Astrocyte (in vitro differentiated cells and primary cell): ENCODE results near the gene TMEM219. TPM values are rescaled to one million over a fixed set of nuclear protein-coding genes. Genes with fewer than 3 reads are reported as not detected.
A peak's percentile ranks its signal among the peaks of the same experiment; 100 is the strongest.

Experiments
- DNase-seq: peaks from one replicate; pipeline ENCODE4 v3.0.0-alpha.2; 2010; ENCODE audit warnings: low read depth
- FAIRE-seq: peaks from 2 replicates; lab custom pipeline; 2011; peaks lifted over from hg19 to GRCh38; lab: Jason Lieb, UNC
- H2AFZ ChIP-seq: 2 replicates; pipeline ENCODE4 v1.6.0; 2012; ENCODE audit warnings: low read depth, low read length, inconsistent platforms
- H3K27ac ChIP-seq: 2 replicates; pipeline ENCODE4 v1.5.1; 2011; ENCODE audit warnings: low read depth, low read length, inconsistent platforms
- H3K27me3 ChIP-seq: 2 replicates; pipeline ENCODE4 v1.6.0; 2011; ENCODE audit warnings: low read length, inconsistent platforms; ENCODE audit not compliant: insufficient read depth
- H3K36me3 ChIP-seq: 2 replicates; pipeline ENCODE4 v1.5.1; 2011; ENCODE audit warnings: low read length, inconsistent platforms; ENCODE audit not compliant: insufficient read depth
- H3K4me1 ChIP-seq: 2 replicates; pipeline ENCODE4 v1.5.1; 2011; ENCODE audit warnings: low read length, inconsistent platforms; ENCODE audit not compliant: insufficient read depth
- H3K4me2 ChIP-seq: 2 replicates; pipeline ENCODE4 v1.6.0; 2012; ENCODE audit warnings: low read length, inconsistent platforms
- H3K4me3 ChIP-seq: 2 replicates; pipeline ENCODE4 v1.5.1; 2011; ENCODE audit warnings: low read depth, mild to moderate bottlenecking, low read length, inconsistent platforms; ENCODE audit not compliant: insufficient read depth
- H3K79me2 ChIP-seq: 2 replicates; pipeline ENCODE4 v1.6.0; 2012; ENCODE audit warnings: mild to moderate bottlenecking, low read length, inconsistent platforms; ENCODE audit not compliant: insufficient read depth
- H3K9ac ChIP-seq: 2 replicates; pipeline ENCODE4 v1.6.0; 2012; ENCODE audit warnings: mild to moderate bottlenecking, low read length, inconsistent platforms
- H3K9me3 ChIP-seq: 2 replicates; pipeline ENCODE4 v1.5.1; 2012; ENCODE audit warnings: low read depth, mild to moderate bottlenecking, low read length, inconsistent platforms; ENCODE audit not compliant: insufficient read depth
- H4K20me1 ChIP-seq: 2 replicates; pipeline ENCODE4 v1.6.0; 2012; ENCODE audit warnings: low read length, inconsistent platforms; ENCODE audit not compliant: insufficient read depth
- H3K27ac Mint-ChIP-seq: one replicate; pipeline ENCODE4 v1.8.0; 2021; ENCODE audit warnings: mild to moderate bottlenecking, mixed read lengths; ENCODE audit not compliant: unreplicated experiment
- H3K27me3 Mint-ChIP-seq: one replicate; pipeline ENCODE4 v1.8.0; 2021; ENCODE audit warnings: low read depth, mixed read lengths; ENCODE audit not compliant: unreplicated experiment
- H3K36me3 Mint-ChIP-seq: one replicate; pipeline ENCODE4 v1.8.0; 2021; ENCODE audit warnings: low read depth, mixed read lengths; ENCODE audit not compliant: unreplicated experiment
- H3K4me1 Mint-ChIP-seq: one replicate; pipeline ENCODE4 v1.8.0; 2021; ENCODE audit warnings: low read depth, mixed read lengths; ENCODE audit not compliant: unreplicated experiment
- H3K4me3 Mint-ChIP-seq: one replicate; pipeline ENCODE4 v1.8.0; 2021; ENCODE audit warnings: mild to moderate bottlenecking, moderate library complexity, mixed read lengths; ENCODE audit not compliant: unreplicated experiment
- H3K9me3 Mint-ChIP-seq: one replicate; pipeline ENCODE4 v1.8.0; 2021; ENCODE audit warnings: mild to moderate bottlenecking, mixed read lengths; ENCODE audit not compliant: unreplicated experiment
- EZH2 ChIP-seq: IDR thresholded peaks from 2 replicates; pipeline ENCODE4 v1.6.1; 2012; ENCODE audit warnings: mild to moderate bottlenecking, low read length, inconsistent platforms; ENCODE audit not compliant: insufficient read depth
- total RNA-seq: library from RNA; stranded (reverse); gene quantifications from 2 replicates; pipeline ENCODE4 v1.2.1, GENCODE V29; 2021
- TF ChIP-seq, protein P1 (sequence below): IDR thresholded peaks from 2 replicates; pipeline ENCODE4 v1.5.1; 2011; ENCODE audit warnings: low read depth, mild to moderate bottlenecking, inconsistent platforms, low read length, moderate library complexity; ENCODE audit not compliant: insufficient read depth

TMEM219 gene
- total RNA-seq, 1 donor from 2014 or later, result 96.6 TPM

DNA sequence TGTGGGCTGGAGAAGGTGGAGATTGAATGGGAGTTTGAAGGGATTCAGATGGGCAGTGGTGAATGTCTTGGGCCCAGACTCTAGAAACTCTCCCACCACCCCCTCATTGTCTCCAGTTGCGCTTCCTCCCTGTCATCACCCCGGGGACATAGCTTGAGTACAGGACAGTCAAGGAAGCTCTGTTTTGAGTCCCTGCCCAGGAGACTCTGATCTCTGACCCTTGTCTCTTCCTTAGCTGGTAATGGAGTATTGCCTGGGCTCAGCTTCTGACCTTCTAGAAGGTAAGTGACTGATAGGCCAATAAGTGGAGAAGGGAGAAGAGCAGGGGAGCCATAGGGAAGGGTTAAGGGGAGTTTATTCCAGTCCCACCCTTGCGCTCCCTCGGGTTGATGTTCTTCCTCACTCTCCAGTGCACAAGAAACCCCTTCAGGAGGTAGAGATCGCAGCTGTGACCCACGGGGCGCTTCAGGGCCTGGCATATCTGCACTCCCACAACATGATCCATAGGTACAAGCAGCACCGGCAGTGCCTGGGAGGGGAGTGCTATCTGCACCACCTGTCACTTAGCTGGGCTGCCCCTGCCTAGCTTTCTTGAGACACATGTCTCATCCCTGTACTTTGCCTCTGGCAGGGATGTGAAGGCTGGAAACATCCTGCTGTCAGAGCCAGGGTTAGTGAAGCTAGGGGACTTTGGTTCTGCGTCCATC lies 16.8 kb downstream of the TMEM219 start:
- FAIRE-seq (no peak), DNase-seq (no peak)
- Histone ChIP-seq H3K9ac (no peak overlapping the region), H3K9me3 (no peaks in the 10 kb centered on the region), H3K4me3 (no peak overlapping the region), H3K36me3 (peaks cover 56% of the 10 kb centered on the region), H2AFZ (no peak overlapping the region), H3K27me3 (no peaks in the 10 kb centered on the region), H3K4me2 (no peak overlapping the region), H3K4me1 (peaks cover 23% of the 10 kb centered on the region), H4K20me1 (peaks cover 80% of the 10 kb centered on the region), H3K79me2 (peaks cover 57% of the 10 kb centered on the region), H3K27ac (no peak overlapping the region)
- TF ChIP-seq EZH2, result no peak
- TF ChIP-seq, protein P1, sequence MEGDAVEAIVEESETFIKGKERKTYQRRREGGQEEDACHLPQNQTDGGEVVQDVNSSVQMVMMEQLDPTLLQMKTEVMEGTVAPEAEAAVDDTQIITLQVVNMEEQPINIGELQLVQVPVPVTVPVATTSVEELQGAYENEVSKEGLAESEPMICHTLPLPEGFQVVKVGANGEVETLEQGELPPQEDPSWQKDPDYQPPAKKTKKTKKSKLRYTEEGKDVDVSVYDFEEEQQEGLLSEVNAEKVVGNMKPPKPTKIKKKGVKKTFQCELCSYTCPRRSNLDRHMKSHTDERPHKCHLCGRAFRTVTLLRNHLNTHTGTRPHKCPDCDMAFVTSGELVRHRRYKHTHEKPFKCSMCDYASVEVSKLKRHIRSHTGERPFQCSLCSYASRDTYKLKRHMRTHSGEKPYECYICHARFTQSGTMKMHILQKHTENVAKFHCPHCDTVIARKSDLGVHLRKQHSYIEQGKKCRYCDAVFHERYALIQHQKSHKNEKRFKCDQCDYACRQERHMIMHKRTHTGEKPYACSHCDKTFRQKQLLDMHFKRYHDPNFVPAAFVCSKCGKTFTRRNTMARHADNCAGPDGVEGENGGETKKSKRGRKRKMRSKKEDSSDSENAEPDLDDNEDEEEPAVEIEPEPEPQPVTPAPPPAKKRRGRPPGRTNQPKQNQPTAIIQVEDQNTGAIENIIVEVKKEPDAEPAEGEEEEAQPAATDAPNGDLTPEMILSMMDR, result no peak
- Mint-ChIP-seq H3K4me3 (no peak overlapping the region), H3K36me3 (peaks cover 27% of the 10 kb centered on the region), H3K9me3 (no peaks in the 10 kb centered on the region), H3K27me3 (no peaks in the 10 kb centered on the region), H3K4me1 (peaks cover 17% of the 10 kb centered on the region), H3K27ac (no peak overlapping the region)

DNA sequence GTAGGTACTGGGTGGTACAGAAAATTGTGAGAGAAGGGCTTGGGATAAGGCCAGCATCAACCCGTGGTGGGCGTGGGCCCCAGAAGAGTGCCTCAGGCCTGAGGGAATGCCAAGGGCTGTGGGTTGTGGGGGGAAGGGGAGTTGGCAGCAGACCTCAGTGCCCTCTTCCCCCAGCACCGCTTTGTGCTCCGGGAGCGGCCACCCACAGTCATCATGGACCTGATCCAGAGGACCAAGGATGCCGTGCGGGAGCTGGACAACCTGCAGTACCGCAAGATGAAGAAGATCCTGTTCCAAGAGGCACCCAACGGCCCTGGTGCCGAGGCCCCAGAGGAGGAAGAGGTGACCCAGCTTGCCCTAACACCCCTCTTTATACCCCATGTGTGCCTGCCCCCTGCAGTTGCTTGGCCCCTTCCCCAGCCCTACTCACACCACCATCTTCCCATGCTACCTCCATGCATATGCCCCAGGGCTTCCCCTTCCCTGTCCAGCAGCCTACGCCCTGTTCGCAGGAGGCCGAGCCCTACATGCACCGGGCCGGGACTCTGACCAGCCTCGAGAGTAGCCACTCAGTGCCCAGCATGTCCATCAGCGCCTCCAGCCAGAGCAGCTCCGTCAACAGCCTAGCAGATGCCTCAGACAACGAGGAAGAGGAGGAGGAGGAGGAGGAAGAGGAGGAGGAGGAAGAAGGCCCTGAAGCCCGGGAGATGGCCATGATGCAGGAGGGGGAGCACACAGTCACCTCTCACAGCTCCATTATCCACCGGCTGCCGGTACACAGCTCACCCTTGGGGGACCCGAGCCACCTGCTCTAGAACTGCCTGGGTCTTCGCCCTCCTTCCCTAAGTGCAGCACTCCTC lies 20.9 kb downstream of the TMEM219 start:
- DNase-seq, result no peak
- peaks cover 73% of the 10 kb centered on the region for H3K36me3 ChIP-seq
- H3K4me2 ChIP-seq, result no peak overlapping the region
- FAIRE-seq, result no peak
- H3K27ac Mint-ChIP-seq, result peak overlapping the region; percentile 53
- H2AFZ ChIP-seq, result no peak overlapping the region
- H3K9me3 ChIP-seq, result no peaks in the 10 kb centered on the region
- no peaks in the 10 kb centered on the region for H3K27me3 ChIP-seq
- H4K20me1 ChIP-seq, result peaks cover 61% of the 10 kb centered on the region
- no peaks in the 10 kb centered on the region for H3K9me3 Mint-ChIP-seq
- peaks cover 17% of the 10 kb centered on the region for H3K79me2 ChIP-seq
- TF ChIP-seq EZH2, result no peak
- TF ChIP-seq, protein P1, result no peak
- H3K9ac ChIP-seq, result no peak overlapping the region
- H3K4me1 ChIP-seq, result no peaks in the 10 kb centered on the region
- H3K27me3 Mint-ChIP-seq, result no peaks in the 10 kb centered on the region
- no peaks in the 10 kb centered on the region for H3K4me1 Mint-ChIP-seq
- peaks cover 22% of the 10 kb centered on the region for H3K36me3 Mint-ChIP-seq
- H3K27ac ChIP-seq, result no peak overlapping the region
- no peak overlapping the region for H3K4me3 ChIP-seq
- H3K4me3 Mint-ChIP-seq, result no peak overlapping the region
